H1 (cell line): ENCODE measurements around the gene ZNF385D. TPM values are rescaled to one million over a fixed set of nuclear protein-coding genes. Genes with fewer than 3 reads are reported as not detected.

ENCODE experiments used
- CTCF ChIA-PET: fragments of 300-600 bp; sonication (Branson Sonifier 250); formaldehyde crosslinking; loops from one replicate; lab custom pipeline; 2021; ENCODE audit not compliant: partially characterized antibody; lab: Charles Lee
- POLR2A ChIA-PET: fragments of 300-600 bp; sonication (Branson Sonifier 250); formaldehyde crosslinking; loops from one replicate; lab custom pipeline; 2021; ENCODE audit warnings: inconsistent platforms; ENCODE audit not compliant: partially characterized antibody; lab: Charles Lee
- DNase-seq, 2 experiments: peaks; one replicate each; pipeline versions ENCODE4 v3.0.0 to v3.0.0-alpha.2; 2010 to 2022; ENCODE audit warnings: low spot score in 2 of 2, low read depth in 1 of 2, mixed read lengths in 1 of 2
- FAIRE-seq: peaks from 2 replicates; lab custom pipeline; 2011; peaks lifted over from hg19 to GRCh38; lab: Jason Lieb, UNC
- H2AFZ ChIP-seq: 2 replicates; pipeline ENCODE4 v1.8.1; 2012; ENCODE audit warnings: low read length, inconsistent platforms
- H2AK5ac ChIP-seq: 2 replicates; pipeline ENCODE4 v1.6.1; 2013; ENCODE audit warnings: low read depth, low read length
- H2BK120ac ChIP-seq: replicated peaks from 2 replicates; pipeline ENCODE3; 2013; ENCODE audit warnings: low read depth, low read length, inconsistent platforms
- H2BK12ac ChIP-seq: 2 replicates; pipeline ENCODE4 v1.6.1; 2013; ENCODE audit warnings: low read depth, low read length
- H2BK15ac ChIP-seq: 2 replicates; pipeline ENCODE4 v1.6.1; 2013; ENCODE audit warnings: low read length
- H2BK20ac ChIP-seq: 2 replicates; pipeline ENCODE4 v1.6.1; 2013; ENCODE audit warnings: low read length
- H2BK5ac ChIP-seq: 2 replicates; pipeline ENCODE4 v1.6.1; 2013; ENCODE audit warnings: low read depth, low read length
- H3K14ac ChIP-seq: 2 replicates; pipeline ENCODE4 v1.6.1; 2013; ENCODE audit warnings: inconsistent platforms; ENCODE audit not compliant: insufficient read length
- H3K18ac ChIP-seq: 2 replicates; pipeline ENCODE4 v1.6.1; 2013; ENCODE audit warnings: low read length; ENCODE audit errors: extremely low read depth
- H3K23ac ChIP-seq: 2 replicates; pipeline ENCODE4 v1.6.1; 2013; ENCODE audit warnings: inconsistent platforms; ENCODE audit not compliant: insufficient read length
- H3K23me2 ChIP-seq: 2 replicates; pipeline ENCODE4 v1.6.1; 2013; ENCODE audit warnings: low read depth, low read length
- H3K27ac ChIP-seq: 2 replicates; pipeline ENCODE4 v1.6.1; 2011; ENCODE audit warnings: low read depth, low read length, inconsistent platforms
- H3K27me3 ChIP-seq, 4 experiments: replicated peaks in 1 of 4; 1 replicate in 1 of 4; 2 replicates in 3 of 4; pipeline versions ENCODE4 v1.6.1 to v1.8.1; 2011 to 2013; ENCODE audit warnings: low read length in 3 of 4, mild to moderate bottlenecking in 3 of 4, inconsistent platforms in 2 of 4, mixed read lengths in 2 of 4, moderate library complexity in 1 of 4; ENCODE audit not compliant: control insufficient read depth in 3 of 4, insufficient read depth in 3 of 4; ENCODE audit errors: extremely low read depth in 1 of 4
- H3K36me3 ChIP-seq, 4 experiments: 2 replicates each; pipeline versions ENCODE4 v1.6.1 to v1.8.1; 2011 to 2013; ENCODE audit warnings: mild to moderate bottlenecking in 4 of 4, low read length in 3 of 4, moderate library complexity in 2 of 4, control low read depth in 1 of 4, inconsistent platforms in 1 of 4; ENCODE audit not compliant: insufficient read depth in 4 of 4, control insufficient read depth in 2 of 4
- H3K4ac ChIP-seq: replicated peaks from 2 replicates; pipeline ENCODE3; 2013; ENCODE audit warnings: low read length, low read depth, mixed read lengths, inconsistent platforms; ENCODE audit not compliant: insufficient read length
- H3K4me1 ChIP-seq, 4 experiments: replicated peaks in 1 of 4; 1 replicate in 1 of 4; 2 replicates in 3 of 4; pipeline versions ENCODE4 v1.6.1 to v1.8.1; 2011 to 2013; ENCODE audit warnings: low read length in 3 of 4, inconsistent platforms in 2 of 4, mixed read lengths in 1 of 4; ENCODE audit not compliant: insufficient read depth in 4 of 4, control insufficient read depth in 3 of 4
- H3K4me2 ChIP-seq, 2 experiments: 2 replicates each; pipeline versions ENCODE4 v1.6.1 to v1.8.1; 2011 to 2013; ENCODE audit warnings: low read depth in 2 of 2, low read length in 2 of 2, control low read depth in 1 of 2, inconsistent platforms in 1 of 2, mild to moderate bottlenecking in 1 of 2; ENCODE audit not compliant: insufficient read depth in 1 of 2
- H3K4me3 ChIP-seq, 4 experiments: fragments of 200-600, 300-600 bp in 1 of 4; sonication (generic), shearing (Covaris generic), sonication (Bioruptor Twin) in 1 of 4; 2 replicates each; pipeline versions ENCODE4 v1.5.1 to v1.8.1; 2011 to 2016; ENCODE audit warnings: low read length in 4 of 4, low read depth in 3 of 4, control low read depth in 2 of 4, inconsistent platforms in 2 of 4, mild to moderate bottlenecking in 2 of 4, mixed read lengths in 1 of 4, moderate library complexity in 1 of 4; ENCODE audit not compliant: insufficient read depth in 2 of 4; ENCODE audit errors: extremely low read depth in 1 of 4
- H3K56ac ChIP-seq: replicated peaks from 2 replicates; pipeline ENCODE3; 2013; ENCODE audit warnings: low read depth, mild to moderate bottlenecking, mixed read lengths, low read length, inconsistent platforms; ENCODE audit not compliant: insufficient read length
- H3K79me1 ChIP-seq: 2 replicates; pipeline ENCODE4 v1.6.1; 2013; ENCODE audit warnings: low read depth, low read length, control low read depth
- H3K79me2 ChIP-seq, 2 experiments: 2 replicates each; pipeline versions ENCODE4 v1.6.1 to v1.8.1; 2012 to 2013; ENCODE audit warnings: low read length in 2 of 2, mild to moderate bottlenecking in 2 of 2, inconsistent platforms in 1 of 2; ENCODE audit not compliant: insufficient read depth in 2 of 2, control insufficient read depth in 1 of 2
- H3K9ac ChIP-seq, 4 experiments: replicated peaks in 1 of 4; 1 replicate in 1 of 4; 2 replicates in 3 of 4; pipeline versions ENCODE4 v1.6.1 to v1.8.1; 2011 to 2013; ENCODE audit warnings: low read depth in 3 of 4, low read length in 3 of 4, control low read depth in 2 of 4, mild to moderate bottlenecking in 2 of 4, moderate library complexity in 2 of 4, inconsistent platforms in 1 of 4; ENCODE audit errors: extremely low read depth in 1 of 4
- H3K9me3 ChIP-seq, 2 experiments: 2 replicates each; pipeline versions ENCODE4 v1.6.1 to v1.8.1; 2012 to 2013; ENCODE audit warnings: mild to moderate bottlenecking in 2 of 2, moderate library complexity in 2 of 2, control low read depth in 1 of 2, inconsistent platforms in 1 of 2, low read depth in 1 of 2, low read length in 1 of 2, mixed read lengths in 1 of 2; ENCODE audit not compliant: insufficient read depth in 2 of 2
- H4K20me1 ChIP-seq, 2 experiments: replicated peaks in 1 of 2; 2 replicates each; pipeline versions ENCODE3 to v1.8.1; 2011 to 2013; ENCODE audit warnings: inconsistent platforms in 2 of 2, low read length in 2 of 2, mild to moderate bottlenecking in 1 of 2; ENCODE audit not compliant: insufficient read depth in 2 of 2, control insufficient read depth in 1 of 2
- H4K5ac ChIP-seq: 2 replicates; pipeline ENCODE4 v1.6.1; 2013; ENCODE audit warnings: low read length, low read depth, mixed read lengths, inconsistent platforms; ENCODE audit not compliant: insufficient read length
- H4K8ac ChIP-seq: 2 replicates; pipeline ENCODE4 v1.8.0; 2013; ENCODE audit warnings: mild to moderate bottlenecking, moderate library complexity, low read length, inconsistent platforms; ENCODE audit not compliant: insufficient read depth; ENCODE audit errors: extremely low read depth
- H4K91ac ChIP-seq: replicated peaks from 2 replicates; pipeline ENCODE3; 2013; ENCODE audit warnings: low read length, mixed read lengths, inconsistent platforms; ENCODE audit not compliant: insufficient read length
- SIN3A ChIP-seq, 2 experiments: IDR thresholded peaks in 1 of 2; conservative IDR thresholded peaks in 1 of 2; 2 replicates each; pipeline ENCODE4 v1.6.1; 2011 to 2012; ENCODE audit warnings: low read length in 2 of 2, improper control_type of control experiment in 1 of 2, low read depth in 1 of 2, mild to moderate bottlenecking in 1 of 2
- SRF ChIP-seq: IDR thresholded peaks from 2 replicates; pipeline ENCODE4 v1.6.1; 2011; ENCODE audit warnings: mild to moderate bottlenecking, low read depth, low read length, moderate library complexity
- WGBS, 2 experiments: shearing (Covaris generic) in 1 of 2; methylation state at CpG; one replicate each; pipeline versions ENCODE4 v1.1.6 to v1.1.7; 2013 to 2015; ENCODE audit warnings: low lambda C conversion rate in 2 of 2, mixed read lengths in 2 of 2, inconsistent platforms in 1 of 2, low coverage in 1 of 2, missing lambda C conversion rate in 1 of 2; ENCODE audit not compliant: insufficient replicate concordance in 2 of 2, insufficient coverage in 1 of 2, insufficient read length in 1 of 2; ENCODE audit errors: extremely low coverage in 1 of 2, missing lambda C conversion rate in 1 of 2; 5-methylcytosine and 5-hydroxymethylcytosine counted together
- polyA plus RNA-seq, 7 experiments: library from polyadenylated mRNA; depleted of rRNA in 3 of 7; stranded (reverse) in 5 of 7; unstranded in 2 of 7; fragments of >200 nt in 5 of 7; fragments of 200-250 nt in 2 of 7; gene quantifications; 1 replicate in 5 of 7; 2 replicates in 1 of 7; 4 replicates in 1 of 7; pipeline versions ENCODE4 v1.2.1 to v1.2.3, GENCODE V29; 2011 to 2013; ENCODE audit warnings: missing spikeins in 2 of 7, mixed read lengths in 2 of 7
- total RNA-seq: library from RNA; stranded (reverse); fragmentation: NEBNext Ultra II Directional; extraction: Animal tissue kit (Norgen Biotek cat#: 25700); gene quantifications from 2 replicates; pipeline ENCODE4 v1.2.1, GENCODE V29; 2021

The ZNF385D gene
- total and polyA plus RNA-seq, 2 of the 8 experiments (the other 6 are each of a cell fraction or from before 2014, with no cell fraction given), result 5.9 to 10.8 TPM

DNA sequence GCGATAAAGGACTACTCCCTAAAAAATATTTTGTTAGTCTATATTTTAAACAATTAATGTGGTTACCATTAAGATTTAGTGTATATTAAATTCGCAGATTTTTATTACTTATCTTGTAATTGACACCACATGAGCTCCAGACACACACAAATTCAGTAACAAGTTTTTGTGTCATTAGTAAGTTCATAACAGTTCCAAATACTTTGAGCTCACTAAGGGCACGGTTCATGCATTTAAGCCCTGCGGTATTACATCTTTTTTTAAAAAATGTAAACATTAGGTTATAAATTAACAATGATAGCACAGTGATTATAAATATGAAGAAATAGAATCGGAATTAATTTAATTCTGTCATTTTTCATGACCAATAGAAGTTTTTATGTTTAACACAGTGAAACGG, 317.3 kb downstream of the ZNF385D start:
- no peak overlapping the region for H3K27ac ChIP-seq
- no peaks in the 10 kb centered on the region for H4K20me1 ChIP-seq
- DNase-seq, result no peak
- H3K23me2 ChIP-seq, result no peaks in the 10 kb centered on the region
- TF ChIP-seq SRF (no peak), SIN3A (conservative IDR thresholded peaks at IDR 0.05 in 1 of 2, IDR thresholded peaks at IDR 0.05 in 1 of 2; ENCODE audit: low read depth in 1 of 2, low read length in 2 of 2) (no peak)
- TF ChIP-seq, all 59 proteins: peak for 0
- Histone ChIP-seq H3K4ac (no peak overlapping the region), H3K27me3 (no peaks in the 10 kb centered on the region), H4K5ac (no peak overlapping the region), H2BK12ac (no peak overlapping the region), H2AK5ac (no peak overlapping the region), H3K9me3 (no peaks in the 10 kb centered on the region), H2BK5ac (no peak overlapping the region), H3K56ac (no peak overlapping the region), H3K4me1 (no peaks in the 10 kb centered on the region), H2BK15ac (no peak overlapping the region), H3K4me2 (no peak overlapping the region), H2BK20ac (no peak overlapping the region), H3K14ac (no peak overlapping the region), H3K9ac (no peak overlapping the region), H3K36me3 (no peaks in the 10 kb centered on the region), H3K23ac (no peak overlapping the region), H3K79me2 (no peaks in the 10 kb centered on the region), H2AFZ (no peak overlapping the region), H4K91ac (no peak overlapping the region), H2BK120ac (no peak overlapping the region), H3K18ac (no peak overlapping the region), H4K8ac (no peak overlapping the region), H3K79me1 (no peaks in the 10 kb centered on the region), H3K4me3 (no peak overlapping the region)
- POLR2A ChIA-PET, result no interaction called here
- CTCF ChIA-PET, result no interaction called here
- FAIRE-seq, result no peak
- WGBS, 2 experiments, result 95% methylated on average over 6 of the region's 6 CpGs; no CpG with 5 or more reads in 1 of the 2 experiments
